Sigmoid colon (tissue), 4 donors: ENCODE results near the gene CACNA1E.

Experiments used
- EP300 ChIP-seq, 4 donors: sonication (generic); formaldehyde crosslinking; IDR thresholded peaks; one replicate each; pipeline ENCODE4 v1.6.1; 2017; ENCODE audit warnings: antibody characterized with exemption in 4 of 4
- POLR2A ChIP-seq, 2 donors: fragments of 450-650 bp; IDR thresholded peaks; one replicate each; pipeline ENCODE4 v1.6.1; 2016; ENCODE audit warnings: antibody characterized with exemption in 2 of 2, mild to moderate bottlenecking in 2 of 2, moderate library complexity in 2 of 2

DNA sequence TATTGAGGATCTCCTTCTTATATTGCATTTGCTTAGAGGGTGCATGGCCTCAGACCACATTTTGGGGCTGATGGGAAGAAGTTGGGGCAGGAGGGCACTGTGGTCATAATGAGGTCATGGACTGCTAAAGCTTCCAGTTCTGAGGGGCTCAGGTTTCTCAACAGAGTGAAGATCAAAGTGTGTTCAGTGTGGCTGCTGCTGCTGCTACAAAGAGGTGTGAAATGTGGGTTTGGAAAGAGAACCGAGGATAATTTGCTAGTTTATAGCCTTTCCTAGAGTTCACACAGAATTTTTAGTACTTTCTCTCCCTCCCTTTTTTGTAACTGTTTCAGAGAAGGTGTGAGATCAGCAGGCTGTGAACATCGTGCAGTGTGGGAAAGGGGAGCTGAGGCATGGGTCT is 73.3 kb downstream of the CACNA1E start:
- TF ChIP-seq EP300 (IDR thresholded peaks at IDR 0.05) (no peak), POLR2A (IDR thresholded peaks at IDR 0.05) (no peak)
